NCI-H187 treated with DMSO at 0.1 percent for 48 hours (cell line): Measurements from ENCODE around the gene ZNF106.

Experiments
- DNase-seq: peaks from one replicate; lab custom pipeline; 2025; lab: John Stamatoyannopoulos, UW

Gene ZNF106

GRCh38 chr15:42367041-42367440, 123.9 kb downstream of the ZNF106 start:
- DNase-seq = no peak

- DNase-seq = no peak
Measured at GRCh38 chr15:42365921-42366550, 124.9 kb downstream of the ZNF106 start.

GRCh38 chr15:42364529-42364928, 126.4 kb downstream of the ZNF106 start:
- no peak for DNase-seq

- no peak for DNase-seq
Measured at GRCh38 chr15:42363942-42364341, 127.0 kb downstream of the ZNF106 start.

GRCh38 chr15:42363487-42363886, 127.5 kb downstream of the ZNF106 start:
- DNase-seq = no peak
